Esophagus muscularis mucosa (tissue), 4 donors: ENCODE data around the gene CRHR1. TPM values are rescaled to one million over a fixed set of nuclear protein-coding genes. Genes with fewer than 3 reads are reported as not detected.

Source experiments
- DNase-seq: peaks from one replicate; pipeline ENCODE4 v3.0.0-alpha.2; 2017; ENCODE audit errors: extremely low spot score
- H3K27ac ChIP-seq, 4 donors: fragments of 200-600 bp; sonication (generic); replicated peaks in 1 of 4; 1 replicate in 3 of 4; 2 replicates in 1 of 4; pipeline ENCODE4 v1.5.1; 2016 to 2019; ENCODE audit warnings: mild to moderate bottlenecking in 1 of 4
- H3K27me3 ChIP-seq, 4 donors: fragments of 200-600 bp; sonication (generic); one replicate each; pipeline versions ENCODE4 v1.5.1 to v1.6.0; 2016 to 2019
- H3K36me3 ChIP-seq, 4 donors: fragments of 200-600 bp; sonication (generic); one replicate each; pipeline ENCODE4 v1.5.1; 2016 to 2019
- H3K4me1 ChIP-seq, 4 donors: fragments of 200-600 bp; sonication (generic); one replicate each; pipeline ENCODE4 v1.5.1; 2016 to 2019
- H3K4me3 ChIP-seq, 4 donors: fragments of 200-600 bp; sonication (generic); 1 replicate in 2 of 4; 2 replicates in 2 of 4; pipeline ENCODE4 v1.5.1; 2016 to 2019; ENCODE audit warnings: mild to moderate bottlenecking in 4 of 4, moderate library complexity in 1 of 4
- H3K9me3 ChIP-seq, 4 donors: fragments of 200-600 bp; sonication (generic); 1 replicate in 3 of 4; 2 replicates in 1 of 4; pipeline ENCODE4 v1.5.1; 2016 to 2019
- EP300 ChIP-seq: sonication (generic); formaldehyde crosslinking; IDR thresholded peaks from one replicate; pipeline ENCODE4 v1.6.1; 2017; ENCODE audit warnings: antibody characterized with exemption
- POLR2A ChIP-seq: fragments of 450-650 bp; IDR thresholded peaks from one replicate; pipeline ENCODE4 v1.6.1; 2017; ENCODE audit warnings: antibody characterized with exemption, moderate library complexity, mild to moderate bottlenecking, low read depth
- POLR2AphosphoS5 ChIP-seq, 2 donors: sonication (generic); formaldehyde crosslinking; IDR thresholded peaks; one replicate each; pipeline ENCODE4 v1.6.1; 2017; ENCODE audit warnings: antibody characterized with exemption in 2 of 2
- WGBS: methylation state at CpG from one replicate; pipeline ENCODE4 v1.1.5; 2018; 5-methylcytosine and 5-hydroxymethylcytosine counted together
- intact Hi-C: fragments of 100-400 bp; cut with DNase I; formaldehyde crosslinking; loops from one replicate; pipeline ENCODE4 v1.15.1; 2023
- total RNA-seq, 4 donors: library from RNA; depleted of rRNA; stranded (reverse); fragments of >200 nt; gene quantifications; one replicate each; pipeline versions ENCODE4 v1.1.0 to v1.2.1, GENCODE V29; 2016
- TF ChIP-seq, protein P1 (sequence below), 3 experiments: fragments of 200-600 bp in 2 of 3; fragments of 450-650 bp in 1 of 3; sonication (generic) in 2 of 3; IDR thresholded peaks; one replicate each; pipeline ENCODE4 v1.5.1; 2017 to 2019; ENCODE audit warnings: antibody characterized with exemption in 3 of 3, mild to moderate bottlenecking in 2 of 3, moderate library complexity in 1 of 3

CRHR1 gene
- total RNA-seq, 4 donors from 2014 or later, result 0.50 to 0.52 TPM; not detected in 2

DNA sequence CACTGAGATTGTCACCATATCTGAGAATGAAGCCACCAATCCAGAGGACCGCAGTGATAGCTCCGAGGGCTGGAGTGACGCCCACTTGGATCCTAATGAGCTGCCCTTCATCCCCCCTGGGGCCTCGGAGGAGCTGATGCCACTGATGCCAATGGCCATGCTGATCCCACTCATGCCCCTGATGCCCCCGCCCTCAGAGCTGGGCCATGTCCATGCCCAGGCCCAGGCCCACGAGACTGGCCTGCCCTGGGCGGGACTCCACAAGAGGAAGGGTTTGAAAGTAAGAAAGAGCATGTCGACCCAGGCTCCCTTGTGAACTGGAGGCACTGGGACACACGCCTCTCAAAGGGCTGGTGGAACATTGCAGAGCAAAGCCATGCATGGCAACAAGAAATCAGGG is 62.5 kb downstream of the CRHR1 start:
- H3K27me3 ChIP-seq, result peaks cover 0 to 31% (median 0%) of the 10 kb centered on the region in 4 donors
- no peak for DNase-seq
- no peak overlapping the region for H3K27ac ChIP-seq
- H3K4me3 ChIP-seq, result no peak overlapping the region
- intact Hi-C loops, result no loop called here
- H3K4me1 ChIP-seq, result no peaks in the 10 kb centered on the region
- TF ChIP-seq EP300 (no peak), POLR2AphosphoS5 (IDR thresholded peaks at IDR 0.05) (no peak), POLR2A (no peak)
- TF ChIP-seq, protein P1, sequence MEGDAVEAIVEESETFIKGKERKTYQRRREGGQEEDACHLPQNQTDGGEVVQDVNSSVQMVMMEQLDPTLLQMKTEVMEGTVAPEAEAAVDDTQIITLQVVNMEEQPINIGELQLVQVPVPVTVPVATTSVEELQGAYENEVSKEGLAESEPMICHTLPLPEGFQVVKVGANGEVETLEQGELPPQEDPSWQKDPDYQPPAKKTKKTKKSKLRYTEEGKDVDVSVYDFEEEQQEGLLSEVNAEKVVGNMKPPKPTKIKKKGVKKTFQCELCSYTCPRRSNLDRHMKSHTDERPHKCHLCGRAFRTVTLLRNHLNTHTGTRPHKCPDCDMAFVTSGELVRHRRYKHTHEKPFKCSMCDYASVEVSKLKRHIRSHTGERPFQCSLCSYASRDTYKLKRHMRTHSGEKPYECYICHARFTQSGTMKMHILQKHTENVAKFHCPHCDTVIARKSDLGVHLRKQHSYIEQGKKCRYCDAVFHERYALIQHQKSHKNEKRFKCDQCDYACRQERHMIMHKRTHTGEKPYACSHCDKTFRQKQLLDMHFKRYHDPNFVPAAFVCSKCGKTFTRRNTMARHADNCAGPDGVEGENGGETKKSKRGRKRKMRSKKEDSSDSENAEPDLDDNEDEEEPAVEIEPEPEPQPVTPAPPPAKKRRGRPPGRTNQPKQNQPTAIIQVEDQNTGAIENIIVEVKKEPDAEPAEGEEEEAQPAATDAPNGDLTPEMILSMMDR (IDR thresholded peaks at IDR 0.05), result no peak
- H3K36me3 ChIP-seq, result no peaks in the 10 kb centered on the region
- H3K9me3 ChIP-seq, result no peaks in the 10 kb centered on the region
- 74% methylated on average over 9 of the region's 9 CpGs for WGBS

DNA sequence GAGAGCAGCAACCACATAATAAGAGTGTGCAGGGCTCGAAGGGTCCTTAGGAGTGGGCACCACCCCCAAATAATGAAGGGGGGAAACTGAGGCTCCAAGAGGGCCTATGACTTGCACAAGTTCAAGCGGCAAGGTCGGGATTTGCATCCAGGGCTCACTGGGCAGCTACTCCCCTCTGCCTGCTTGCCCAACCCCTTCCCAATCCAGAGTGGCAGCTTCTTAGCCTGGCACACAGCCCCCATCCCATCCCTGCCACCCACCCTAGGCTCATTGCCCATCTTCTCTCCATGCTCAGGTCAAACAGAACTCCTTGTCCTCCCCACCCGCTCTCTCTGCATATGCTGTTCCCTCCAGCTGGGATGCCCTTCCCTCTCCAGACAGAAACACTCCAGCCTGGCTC is 63.0 kb downstream of the CRHR1 start:
- Histone ChIP-seq H3K9me3 (no peaks in the 10 kb centered on the region), H3K4me1 (no peaks in the 10 kb centered on the region), H3K4me3 (no peak overlapping the region), H3K27me3 (peaks cover 0 to 36% (median 0%) of the 10 kb centered on the region in 4 donors), H3K27ac (no peak overlapping the region), H3K36me3 (no peaks in the 10 kb centered on the region)
- 90% methylated on average over 4 of the region's 4 CpGs for WGBS
- intact Hi-C loops, result no loop called here
- DNase-seq, result no peak
- no peak for TF ChIP-seq POLR2AphosphoS5 (IDR thresholded peaks at IDR 0.05)

DNA sequence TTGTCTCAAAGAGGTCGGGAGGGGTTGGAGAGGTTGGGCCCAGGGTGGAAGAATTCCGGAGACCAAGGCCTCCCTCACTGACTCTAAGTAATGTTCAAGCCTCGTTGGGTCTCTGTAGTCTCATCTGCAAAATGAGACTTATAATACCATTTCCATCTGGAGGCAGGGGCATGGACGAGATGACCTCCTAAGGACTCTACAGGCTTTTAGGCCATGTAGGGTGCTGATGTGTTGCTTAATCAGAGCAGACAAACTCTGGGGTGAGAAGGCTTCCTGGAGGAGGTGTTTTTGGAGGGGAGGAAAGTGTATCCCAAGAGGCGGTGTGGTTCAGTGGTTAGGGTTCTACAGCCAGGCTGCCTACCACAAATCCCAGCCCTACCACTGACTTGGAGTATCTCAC is 63.6 kb downstream of the CRHR1 start:
- TF ChIP-seq, protein P1 (IDR thresholded peaks at IDR 0.05), result no peak
- TF ChIP-seq POLR2AphosphoS5 (IDR thresholded peaks at IDR 0.05), result no peak
- no peak for TF ChIP-seq EP300
- TF ChIP-seq POLR2A, result no peak
- H3K27me3 ChIP-seq, result peaks cover 0 to 37% (median 0%) of the 10 kb centered on the region in 4 donors
- no peaks in the 10 kb centered on the region for H3K9me3 ChIP-seq
- no peaks in the 10 kb centered on the region for H3K4me1 ChIP-seq
- H3K4me3 ChIP-seq, result no peak overlapping the region
- H3K27ac ChIP-seq, result no peak overlapping the region
- H3K36me3 ChIP-seq, result no peaks in the 10 kb centered on the region
- DNase-seq, result no peak
- intact Hi-C loops, result no loop called here
- 89% methylated on average over 5 of the region's 5 CpGs for WGBS

DNA sequence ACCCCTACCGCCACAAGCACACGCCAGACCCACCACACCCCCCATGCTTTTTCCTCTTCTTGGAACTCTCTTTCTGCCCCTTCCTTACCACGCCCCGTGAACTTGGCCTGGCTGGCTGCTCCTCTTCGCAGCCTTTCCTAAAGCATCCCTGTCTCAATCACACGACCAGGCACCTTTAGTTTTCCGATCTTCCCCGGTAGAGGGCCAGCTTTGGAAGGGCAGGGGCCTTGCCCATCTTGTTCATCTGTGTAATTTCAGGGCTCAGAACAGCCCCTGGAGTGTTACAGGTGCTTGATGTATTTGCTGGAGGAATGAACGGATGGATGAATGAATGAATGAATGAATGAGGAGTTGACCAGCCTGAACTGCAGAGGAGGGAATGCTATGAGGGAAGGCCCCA is 64.3 kb downstream of the CRHR1 start:
- peaks cover 0 to 44% (median 0%) of the 10 kb centered on the region in 4 donors for H3K27me3 ChIP-seq
- H3K4me3 ChIP-seq, result no peak overlapping the region
- no peaks in the 10 kb centered on the region for H3K36me3 ChIP-seq
- TF ChIP-seq POLR2A (no peak), POLR2AphosphoS5 (IDR thresholded peaks at IDR 0.05) (no peak), EP300 (no peak)
- TF ChIP-seq, protein P1 (IDR thresholded peaks at IDR 0.05), result no peak
- no peak for DNase-seq
- H3K9me3 ChIP-seq, result no peaks in the 10 kb centered on the region
- WGBS, result 92% methylated on average over 9 of the region's 9 CpGs
- H3K4me1 ChIP-seq, result no peaks in the 10 kb centered on the region
- no peak overlapping the region for H3K27ac ChIP-seq
- intact Hi-C loops, result no loop called here

DNA sequence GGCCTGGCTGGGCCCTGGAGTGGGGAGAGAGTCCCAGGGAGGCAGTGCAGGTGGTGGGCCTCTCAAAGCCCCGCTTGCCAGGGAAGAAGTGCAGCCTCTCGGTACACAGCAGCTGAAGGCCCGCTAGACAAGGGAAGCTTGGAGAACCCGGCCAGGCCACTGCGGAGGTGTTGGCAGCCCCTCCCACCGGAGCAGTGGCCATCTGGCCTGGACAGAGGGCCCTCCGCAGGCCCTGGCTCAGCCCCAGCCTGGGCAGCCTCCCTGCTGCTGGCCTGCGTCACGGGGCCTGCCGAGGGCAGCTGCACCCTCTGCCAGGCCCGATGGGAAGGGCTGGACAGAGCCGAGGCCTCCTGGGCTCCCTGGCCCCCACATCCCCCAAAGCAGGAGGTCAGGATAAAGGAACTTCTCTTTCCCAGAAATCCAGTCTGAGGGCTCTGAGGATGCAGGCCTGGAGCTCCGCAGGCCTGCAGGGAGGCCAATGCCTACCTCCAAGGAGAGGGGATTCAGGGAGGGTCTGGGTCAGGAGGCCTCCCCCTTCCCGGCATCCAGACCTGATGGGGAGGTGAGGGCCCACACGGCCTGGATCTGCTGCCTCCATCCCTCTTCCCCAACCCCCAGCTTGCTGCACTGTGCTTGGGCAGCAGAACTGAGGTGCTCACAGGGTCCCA is 64.9 kb downstream of the CRHR1 start:
- Histone ChIP-seq H3K4me1 (no peaks in the 10 kb centered on the region), H3K27ac (no peak overlapping the region), H3K4me3 (no peak overlapping the region), H3K27me3 (peaks cover 0 to 50% (median 0%) of the 10 kb centered on the region in 4 donors), H3K36me3 (no peaks in the 10 kb centered on the region), H3K9me3 (no peaks in the 10 kb centered on the region)
- WGBS, result 72% methylated on average over 10 of the region's 15 CpGs
- no peak for TF ChIP-seq POLR2AphosphoS5 (IDR thresholded peaks at IDR 0.05)
- no peak for TF ChIP-seq POLR2A
- no peak for TF ChIP-seq EP300
- TF ChIP-seq, protein P1 (IDR thresholded peaks at IDR 0.05), result no peak
- DNase-seq, result no peak
- intact Hi-C loops, result no loop called here
